Breast epithelium (tissue), 3 donors: Measurements from ENCODE around the gene OTOS.

Source experiments
- POLR2AphosphoS5 ChIP-seq, 3 donors: sonication (generic); formaldehyde crosslinking; IDR thresholded peaks; one replicate each; pipeline ENCODE4 v1.6.1; 2017; ENCODE audit warnings: antibody characterized with exemption in 3 of 3
- TF ChIP-seq, protein P1 (sequence below), 3 donors: fragments of 450-650 bp; IDR thresholded peaks; one replicate each; pipeline ENCODE4 v1.5.1; 2016 to 2017; ENCODE audit warnings: antibody characterized with exemption in 3 of 3, mild to moderate bottlenecking in 3 of 3, moderate library complexity in 3 of 3

DNA sequence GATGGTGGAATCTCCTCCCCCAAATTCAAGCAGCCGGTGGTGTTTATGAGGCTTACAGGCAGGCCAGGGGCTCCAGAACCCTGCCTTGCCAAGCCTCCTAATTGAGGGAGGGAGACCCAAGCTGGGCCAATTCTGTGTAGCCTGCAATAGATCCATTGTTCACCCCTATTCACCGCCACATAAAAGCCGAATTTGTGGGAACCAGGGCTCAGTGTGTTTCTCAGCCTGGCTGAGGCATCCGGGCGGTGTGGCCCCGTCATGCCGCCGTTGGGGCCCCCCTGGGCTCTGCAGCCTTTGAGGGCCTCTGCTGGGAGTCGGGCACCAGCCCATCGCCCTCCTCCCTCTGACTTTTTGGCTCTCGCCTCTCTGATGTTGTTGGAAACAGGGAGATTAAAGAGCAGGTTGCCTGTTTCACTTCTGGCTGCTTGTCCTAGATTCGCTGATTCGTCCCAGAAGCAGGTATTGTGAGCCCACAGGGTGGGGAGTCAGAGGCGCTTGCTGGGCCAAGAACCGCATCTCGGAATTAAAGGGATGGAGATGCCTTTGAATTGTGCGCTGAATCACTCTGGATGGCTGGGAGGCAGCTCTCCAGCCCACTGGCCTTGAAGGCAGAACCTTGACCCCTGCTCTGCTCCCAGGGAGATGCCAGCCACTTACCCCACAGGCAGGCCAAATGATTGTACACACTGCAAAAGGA lies 14.7 kb upstream of the OTOS start:
- TF ChIP-seq, protein P1, sequence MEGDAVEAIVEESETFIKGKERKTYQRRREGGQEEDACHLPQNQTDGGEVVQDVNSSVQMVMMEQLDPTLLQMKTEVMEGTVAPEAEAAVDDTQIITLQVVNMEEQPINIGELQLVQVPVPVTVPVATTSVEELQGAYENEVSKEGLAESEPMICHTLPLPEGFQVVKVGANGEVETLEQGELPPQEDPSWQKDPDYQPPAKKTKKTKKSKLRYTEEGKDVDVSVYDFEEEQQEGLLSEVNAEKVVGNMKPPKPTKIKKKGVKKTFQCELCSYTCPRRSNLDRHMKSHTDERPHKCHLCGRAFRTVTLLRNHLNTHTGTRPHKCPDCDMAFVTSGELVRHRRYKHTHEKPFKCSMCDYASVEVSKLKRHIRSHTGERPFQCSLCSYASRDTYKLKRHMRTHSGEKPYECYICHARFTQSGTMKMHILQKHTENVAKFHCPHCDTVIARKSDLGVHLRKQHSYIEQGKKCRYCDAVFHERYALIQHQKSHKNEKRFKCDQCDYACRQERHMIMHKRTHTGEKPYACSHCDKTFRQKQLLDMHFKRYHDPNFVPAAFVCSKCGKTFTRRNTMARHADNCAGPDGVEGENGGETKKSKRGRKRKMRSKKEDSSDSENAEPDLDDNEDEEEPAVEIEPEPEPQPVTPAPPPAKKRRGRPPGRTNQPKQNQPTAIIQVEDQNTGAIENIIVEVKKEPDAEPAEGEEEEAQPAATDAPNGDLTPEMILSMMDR (IDR thresholded peaks at IDR 0.05) = no peak
- no peak for TF ChIP-seq POLR2AphosphoS5 (IDR thresholded peaks at IDR 0.05)
